H1 (cell line): Measurements from ENCODE around the gene RGS16. TPM values are rescaled to one million over a fixed set of nuclear protein-coding genes. Genes with fewer than 3 reads are reported as not detected.

ENCODE experiments used
- CTCF ChIA-PET: fragments of 300-600 bp; sonication (Branson Sonifier 250); formaldehyde crosslinking; loops from one replicate; lab custom pipeline; 2021; ENCODE audit not compliant: partially characterized antibody; lab: Charles Lee
- POLR2A ChIA-PET: fragments of 300-600 bp; sonication (Branson Sonifier 250); formaldehyde crosslinking; loops from one replicate; lab custom pipeline; 2021; ENCODE audit warnings: inconsistent platforms; ENCODE audit not compliant: partially characterized antibody; lab: Charles Lee
- DNase-seq, 2 experiments: peaks; one replicate each; pipeline versions ENCODE4 v3.0.0 to v3.0.0-alpha.2; 2010 to 2022; ENCODE audit warnings: low spot score in 2 of 2, low read depth in 1 of 2, mixed read lengths in 1 of 2
- FAIRE-seq: peaks from 2 replicates; lab custom pipeline; 2011; peaks lifted over from hg19 to GRCh38; lab: Jason Lieb, UNC
- H2AFZ ChIP-seq: 2 replicates; pipeline ENCODE4 v1.8.1; 2012; ENCODE audit warnings: low read length, inconsistent platforms
- H2AK5ac ChIP-seq: 2 replicates; pipeline ENCODE4 v1.6.1; 2013; ENCODE audit warnings: low read depth, low read length
- H2BK120ac ChIP-seq: replicated peaks from 2 replicates; pipeline ENCODE3; 2013; ENCODE audit warnings: low read depth, low read length, inconsistent platforms
- H2BK12ac ChIP-seq: 2 replicates; pipeline ENCODE4 v1.6.1; 2013; ENCODE audit warnings: low read depth, low read length
- H2BK15ac ChIP-seq: 2 replicates; pipeline ENCODE4 v1.6.1; 2013; ENCODE audit warnings: low read length
- H2BK20ac ChIP-seq: 2 replicates; pipeline ENCODE4 v1.6.1; 2013; ENCODE audit warnings: low read length
- H2BK5ac ChIP-seq: 2 replicates; pipeline ENCODE4 v1.6.1; 2013; ENCODE audit warnings: low read depth, low read length
- H3K14ac ChIP-seq: 2 replicates; pipeline ENCODE4 v1.6.1; 2013; ENCODE audit warnings: inconsistent platforms; ENCODE audit not compliant: insufficient read length
- H3K18ac ChIP-seq: 2 replicates; pipeline ENCODE4 v1.6.1; 2013; ENCODE audit warnings: low read length; ENCODE audit errors: extremely low read depth
- H3K23ac ChIP-seq: 2 replicates; pipeline ENCODE4 v1.6.1; 2013; ENCODE audit warnings: inconsistent platforms; ENCODE audit not compliant: insufficient read length
- H3K23me2 ChIP-seq: 2 replicates; pipeline ENCODE4 v1.6.1; 2013; ENCODE audit warnings: low read depth, low read length
- H3K27ac ChIP-seq: 2 replicates; pipeline ENCODE4 v1.6.1; 2011; ENCODE audit warnings: low read depth, low read length, inconsistent platforms
- H3K27me3 ChIP-seq, 4 experiments: replicated peaks in 1 of 4; 1 replicate in 1 of 4; 2 replicates in 3 of 4; pipeline versions ENCODE4 v1.6.1 to v1.8.1; 2011 to 2013; ENCODE audit warnings: low read length in 3 of 4, mild to moderate bottlenecking in 3 of 4, inconsistent platforms in 2 of 4, mixed read lengths in 2 of 4, moderate library complexity in 1 of 4; ENCODE audit not compliant: control insufficient read depth in 3 of 4, insufficient read depth in 3 of 4; ENCODE audit errors: extremely low read depth in 1 of 4
- H3K36me3 ChIP-seq, 4 experiments: 2 replicates each; pipeline versions ENCODE4 v1.6.1 to v1.8.1; 2011 to 2013; ENCODE audit warnings: mild to moderate bottlenecking in 4 of 4, low read length in 3 of 4, moderate library complexity in 2 of 4, control low read depth in 1 of 4, inconsistent platforms in 1 of 4; ENCODE audit not compliant: insufficient read depth in 4 of 4, control insufficient read depth in 2 of 4
- H3K4ac ChIP-seq: replicated peaks from 2 replicates; pipeline ENCODE3; 2013; ENCODE audit warnings: low read length, low read depth, mixed read lengths, inconsistent platforms; ENCODE audit not compliant: insufficient read length
- H3K4me1 ChIP-seq, 4 experiments: replicated peaks in 1 of 4; 1 replicate in 1 of 4; 2 replicates in 3 of 4; pipeline versions ENCODE4 v1.6.1 to v1.8.1; 2011 to 2013; ENCODE audit warnings: low read length in 3 of 4, inconsistent platforms in 2 of 4, mixed read lengths in 1 of 4; ENCODE audit not compliant: insufficient read depth in 4 of 4, control insufficient read depth in 3 of 4
- H3K4me2 ChIP-seq, 2 experiments: 2 replicates each; pipeline versions ENCODE4 v1.6.1 to v1.8.1; 2011 to 2013; ENCODE audit warnings: low read depth in 2 of 2, low read length in 2 of 2, control low read depth in 1 of 2, inconsistent platforms in 1 of 2, mild to moderate bottlenecking in 1 of 2; ENCODE audit not compliant: insufficient read depth in 1 of 2
- H3K4me3 ChIP-seq, 4 experiments: fragments of 200-600, 300-600 bp in 1 of 4; sonication (generic), shearing (Covaris generic), sonication (Bioruptor Twin) in 1 of 4; 2 replicates each; pipeline versions ENCODE4 v1.5.1 to v1.8.1; 2011 to 2016; ENCODE audit warnings: low read length in 4 of 4, low read depth in 3 of 4, control low read depth in 2 of 4, inconsistent platforms in 2 of 4, mild to moderate bottlenecking in 2 of 4, mixed read lengths in 1 of 4, moderate library complexity in 1 of 4; ENCODE audit not compliant: insufficient read depth in 2 of 4; ENCODE audit errors: extremely low read depth in 1 of 4
- H3K56ac ChIP-seq: replicated peaks from 2 replicates; pipeline ENCODE3; 2013; ENCODE audit warnings: low read depth, mild to moderate bottlenecking, mixed read lengths, low read length, inconsistent platforms; ENCODE audit not compliant: insufficient read length
- H3K79me1 ChIP-seq: 2 replicates; pipeline ENCODE4 v1.6.1; 2013; ENCODE audit warnings: low read depth, low read length, control low read depth
- H3K79me2 ChIP-seq, 2 experiments: 2 replicates each; pipeline versions ENCODE4 v1.6.1 to v1.8.1; 2012 to 2013; ENCODE audit warnings: low read length in 2 of 2, mild to moderate bottlenecking in 2 of 2, inconsistent platforms in 1 of 2; ENCODE audit not compliant: insufficient read depth in 2 of 2, control insufficient read depth in 1 of 2
- H3K9ac ChIP-seq, 4 experiments: replicated peaks in 1 of 4; 1 replicate in 1 of 4; 2 replicates in 3 of 4; pipeline versions ENCODE4 v1.6.1 to v1.8.1; 2011 to 2013; ENCODE audit warnings: low read depth in 3 of 4, low read length in 3 of 4, control low read depth in 2 of 4, mild to moderate bottlenecking in 2 of 4, moderate library complexity in 2 of 4, inconsistent platforms in 1 of 4; ENCODE audit errors: extremely low read depth in 1 of 4
- H3K9me3 ChIP-seq, 2 experiments: 2 replicates each; pipeline versions ENCODE4 v1.6.1 to v1.8.1; 2012 to 2013; ENCODE audit warnings: mild to moderate bottlenecking in 2 of 2, moderate library complexity in 2 of 2, control low read depth in 1 of 2, inconsistent platforms in 1 of 2, low read depth in 1 of 2, low read length in 1 of 2, mixed read lengths in 1 of 2; ENCODE audit not compliant: insufficient read depth in 2 of 2
- H4K20me1 ChIP-seq, 2 experiments: replicated peaks in 1 of 2; 2 replicates each; pipeline versions ENCODE3 to v1.8.1; 2011 to 2013; ENCODE audit warnings: inconsistent platforms in 2 of 2, low read length in 2 of 2, mild to moderate bottlenecking in 1 of 2; ENCODE audit not compliant: insufficient read depth in 2 of 2, control insufficient read depth in 1 of 2
- H4K5ac ChIP-seq: 2 replicates; pipeline ENCODE4 v1.6.1; 2013; ENCODE audit warnings: low read length, low read depth, mixed read lengths, inconsistent platforms; ENCODE audit not compliant: insufficient read length
- H4K8ac ChIP-seq: 2 replicates; pipeline ENCODE4 v1.8.0; 2013; ENCODE audit warnings: mild to moderate bottlenecking, moderate library complexity, low read length, inconsistent platforms; ENCODE audit not compliant: insufficient read depth; ENCODE audit errors: extremely low read depth
- H4K91ac ChIP-seq: replicated peaks from 2 replicates; pipeline ENCODE3; 2013; ENCODE audit warnings: low read length, mixed read lengths, inconsistent platforms; ENCODE audit not compliant: insufficient read length
- EP300 ChIP-seq, 2 experiments: IDR thresholded peaks; 1 replicate in 1 of 2; 2 replicates in 1 of 2; pipeline ENCODE4 v1.6.1; 2011 to 2012; ENCODE audit warnings: low read depth in 2 of 2, low read length in 2 of 2, mild to moderate bottlenecking in 2 of 2, borderline replicate concordance in 1 of 2, inconsistent platforms in 1 of 2, moderate library complexity in 1 of 2
- MAFK ChIP-seq: IDR thresholded peaks from 2 replicates; pipeline ENCODE4 v1.6.1; 2012; ENCODE audit warnings: low read depth, mild to moderate bottlenecking, improper control_type of control experiment, low read length
- POLR2A ChIP-seq, 2 experiments: IDR thresholded peaks; 1 replicate in 1 of 2; 2 replicates in 1 of 2; pipeline ENCODE4 v1.6.1; 2011; ENCODE audit warnings: low read depth in 2 of 2, low read length in 2 of 2, mild to moderate bottlenecking in 2 of 2; ENCODE audit errors: control extremely low read depth in 1 of 2
- SRF ChIP-seq: IDR thresholded peaks from 2 replicates; pipeline ENCODE4 v1.6.1; 2011; ENCODE audit warnings: mild to moderate bottlenecking, low read depth, low read length, moderate library complexity
- USF2 ChIP-seq: IDR thresholded peaks from 2 replicates; pipeline ENCODE4 v1.6.1; 2011; ENCODE audit warnings: low read length, improper control_type of control experiment
- WGBS, 2 experiments: shearing (Covaris generic) in 1 of 2; methylation state at CpG; one replicate each; pipeline versions ENCODE4 v1.1.6 to v1.1.7; 2013 to 2015; ENCODE audit warnings: low lambda C conversion rate in 2 of 2, mixed read lengths in 2 of 2, inconsistent platforms in 1 of 2, low coverage in 1 of 2, missing lambda C conversion rate in 1 of 2; ENCODE audit not compliant: insufficient replicate concordance in 2 of 2, insufficient coverage in 1 of 2, insufficient read length in 1 of 2; ENCODE audit errors: extremely low coverage in 1 of 2, missing lambda C conversion rate in 1 of 2; 5-methylcytosine and 5-hydroxymethylcytosine counted together
- polyA plus RNA-seq, 7 experiments: library from polyadenylated mRNA; depleted of rRNA in 3 of 7; stranded (reverse) in 5 of 7; unstranded in 2 of 7; fragments of >200 nt in 5 of 7; fragments of 200-250 nt in 2 of 7; gene quantifications; 1 replicate in 5 of 7; 2 replicates in 1 of 7; 4 replicates in 1 of 7; pipeline versions ENCODE4 v1.2.1 to v1.2.3, GENCODE V29; 2011 to 2013; ENCODE audit warnings: missing spikeins in 2 of 7, mixed read lengths in 2 of 7
- total RNA-seq: library from RNA; stranded (reverse); fragmentation: NEBNext Ultra II Directional; extraction: Animal tissue kit (Norgen Biotek cat#: 25700); gene quantifications from 2 replicates; pipeline ENCODE4 v1.2.1, GENCODE V29; 2021

RGS16 gene
- total and polyA plus RNA-seq, 2 of the 8 experiments (the other 6 are each of a cell fraction or from before 2014, with no cell fraction given), result 5.7 to 9.8 TPM

- ChIA-PET POLR2A (interaction anchor here (11.9 kb wide), 1 partner anchor 20 kb away, joined by 231 read pairs; the partner anchor contains the start of gene RGS16), CTCF (interaction anchor here (4.4 to 37.1 kb wide), 2 partner anchors 26 to 169 kb away, joined by 23 to 1131 read pairs; partner anchors contain the start of gene NPL)
- DNase-seq (no peak), FAIRE-seq (no peak)
- no peaks in the 10 kb centered on the region for H3K79me2 ChIP-seq
- H3K23me2 ChIP-seq, result no peaks in the 10 kb centered on the region; the same call in 1 of the 2 replicates
- 0 out of 2 replicates have a peak overlapping the region, but pooled peaks have one; percentile 61 for H2BK15ac ChIP-seq
- no peaks in the 10 kb centered on the region for H3K36me3 ChIP-seq
- H3K4me2 ChIP-seq, result no peak overlapping the region
- 77% methylated on average over 2 of the region's 2 CpGs; no CpG with 5 or more reads in 1 of the 2 experiments for WGBS, 2 experiments
- no peak overlapping the region for H2AFZ ChIP-seq
- H3K9me3 ChIP-seq, result no peaks in the 10 kb centered on the region
- H3K27ac ChIP-seq, result no peak overlapping the region
- H3K23ac ChIP-seq, result no peak overlapping the region
- H4K91ac ChIP-seq, result no peak overlapping the region
- no peak overlapping the region for H2BK120ac ChIP-seq
- H3K9ac ChIP-seq, result no peak overlapping the region
- H3K79me1 ChIP-seq, result no peaks in the 10 kb centered on the region
- H4K5ac ChIP-seq, result no peak overlapping the region
- H4K20me1 ChIP-seq, result no peaks in the 10 kb centered on the region
- H3K14ac ChIP-seq, result no peak overlapping the region
- no peak overlapping the region for H3K56ac ChIP-seq
- no peak overlapping the region for H2BK5ac ChIP-seq
- H2BK20ac ChIP-seq, result no peak overlapping the region
- no peak overlapping the region for H3K4me3 ChIP-seq
- peak overlapping the region; percentile 75; the same call in 1 of the 2 replicates for H2BK12ac ChIP-seq
- H3K18ac ChIP-seq, result no peak overlapping the region
- no peak for TF ChIP-seq EP300 (IDR thresholded peaks at IDR 0.05; ENCODE audit: borderline replicate concordance in 1 of 2, low read depth in 2 of 2, low read length in 2 of 2)
- no peak for TF ChIP-seq USF2
- TF ChIP-seq MAFK, result no peak
- no peak for TF ChIP-seq SRF
- TF ChIP-seq POLR2A (IDR thresholded peaks at IDR 0.05; ENCODE audit: control extremely low read depth in 1 of 2, low read depth in 2 of 2, low read length in 2 of 2), result no peak
- TF ChIP-seq, all 59 proteins: peak for 0
- Histone ChIP-seq H4K8ac (no peak overlapping the region), H2AK5ac (0 out of 2 replicates have a peak overlapping the region, but pooled peaks have one; percentile 15), H3K4me1 (peaks cover 5 to 19% (median 11%) of the 10 kb centered on the region in 4 experiments; a peak in 6 of 7 replicates), H3K4ac (no peak overlapping the region), H3K27me3 (peaks cover 0 to 4% (median 2%) of the 10 kb centered on the region in 4 experiments; a peak in 2 of 7 replicates)
These were observed 17.7 kb upstream of the RGS16 start for GRCh38 chr1:182621906-182622305.
